ENCODE measurements around the gene ENC1. TPM values are rescaled to one million over a fixed set of nuclear protein-coding genes. Genes with fewer than 3 reads are reported as not detected.
A peak's percentile ranks its signal among the peaks of the same experiment; 100 is the strongest.

ENC1 gene
- total RNA-seq, 4 donors from 2014 or later, result 8.9 to 23.7 (median 13.1) TPM

- Histone ChIP-seq H3K36me3 (no peaks in the 10 kb centered on the region), H3K4me3 (no peak overlapping the region), H3K27me3 (no peaks in the 10 kb centered on the region), H3K27ac (replicated peaks in 1 of 4) (no peak overlapping the region), H3K4me1 (no peaks in the 10 kb centered on the region), H3K9me3 (no peaks in the 10 kb centered on the region)
- TF ChIP-seq CTCF (IDR thresholded peaks at IDR 0.05) (no peak), EP300 (IDR thresholded peaks at IDR 0.05) (no peak), POLR2AphosphoS5 (IDR thresholded peaks at IDR 0.05) (no peak), POLR2A (IDR thresholded peaks at IDR 0.05; ENCODE audit: low read depth) (no peak)
- intact Hi-C loops (cut with DNase I), result no loop called here
- peak; percentile 55 for DNase-seq (ENCODE audit: extremely low spot score)
- 93% methylated on average over 3 of the region's 3 CpGs for WGBS
Observed at GRCh38 chr5:74659172-74659571, 18.6 kb upstream of the ENC1 start.

DNA sequence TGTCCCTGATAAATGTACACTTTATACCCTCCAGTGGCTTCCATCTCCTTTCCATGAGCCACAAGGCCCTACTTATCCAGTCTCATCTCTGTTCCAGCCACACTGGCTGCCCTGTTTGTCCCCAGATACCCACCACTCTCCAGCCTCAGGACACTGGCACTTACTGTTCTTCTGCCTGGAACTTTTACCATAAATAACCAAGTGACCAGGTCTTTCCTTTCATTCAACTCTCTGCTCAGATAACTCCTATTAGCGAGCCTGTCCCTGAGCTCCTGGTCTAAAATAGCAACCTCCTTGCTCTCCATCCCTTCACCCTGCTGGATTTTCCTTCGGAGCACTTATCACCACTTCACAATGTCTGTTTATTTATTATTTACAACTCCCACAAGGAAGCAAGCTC is 16.6 kb upstream of the ENC1 start:
- 78% methylated on average over 2 of the region's 2 CpGs for WGBS
- no peak overlapping the region for H3K4me3 ChIP-seq
- intact Hi-C loops (cut with DNase I), result no loop called here
- no peak overlapping the region for H3K27ac ChIP-seq (replicated peaks in 1 of 4)
- H3K36me3 ChIP-seq, result no peaks in the 10 kb centered on the region
- no peaks in the 10 kb centered on the region for H3K9me3 ChIP-seq
- no peaks in the 10 kb centered on the region for H3K4me1 ChIP-seq
- DNase-seq (ENCODE audit: extremely low spot score), result peak; percentile 81
- TF ChIP-seq POLR2A (IDR thresholded peaks at IDR 0.05; ENCODE audit: low read depth) (no peak), CTCF (IDR thresholded peaks at IDR 0.05) (no peak), EP300 (IDR thresholded peaks at IDR 0.05) (no peak), POLR2AphosphoS5 (IDR thresholded peaks at IDR 0.05) (no peak)
- H3K27me3 ChIP-seq, result no peaks in the 10 kb centered on the region

DNA sequence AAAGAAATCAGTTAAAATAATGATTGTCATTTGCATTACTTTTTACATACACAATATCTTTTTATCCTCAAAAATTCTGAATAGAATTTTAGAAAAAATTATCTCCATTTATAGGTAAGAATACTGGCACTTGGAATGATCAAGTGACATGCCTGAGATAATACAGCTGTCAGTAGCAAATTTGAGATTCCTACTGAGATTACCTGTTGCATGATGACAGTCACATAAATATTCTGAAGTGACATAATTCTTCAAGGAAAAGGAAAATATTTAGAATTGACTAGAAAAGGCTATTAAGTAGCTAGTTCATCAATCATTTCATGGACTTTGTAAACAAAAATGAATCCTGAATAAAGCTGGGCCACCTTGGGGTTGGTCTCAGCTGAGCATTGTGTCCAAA is 15.2 kb upstream of the ENC1 start:
- Histone ChIP-seq H3K27ac (replicated peaks in 1 of 4) (no peak overlapping the region), H3K4me1 (no peaks in the 10 kb centered on the region), H3K27me3 (no peaks in the 10 kb centered on the region), H3K36me3 (no peaks in the 10 kb centered on the region), H3K4me3 (no peak overlapping the region), H3K9me3 (no peaks in the 10 kb centered on the region)
- no peak for DNase-seq (ENCODE audit: extremely low spot score)
- intact Hi-C loops (cut with DNase I), result no loop called here
- TF ChIP-seq CTCF (IDR thresholded peaks at IDR 0.05), result no peak
- no peak for TF ChIP-seq POLR2AphosphoS5 (IDR thresholded peaks at IDR 0.05)
- no peak for TF ChIP-seq EP300 (IDR thresholded peaks at IDR 0.05)
- no peak for TF ChIP-seq POLR2A (IDR thresholded peaks at IDR 0.05; ENCODE audit: low read depth)

DNA sequence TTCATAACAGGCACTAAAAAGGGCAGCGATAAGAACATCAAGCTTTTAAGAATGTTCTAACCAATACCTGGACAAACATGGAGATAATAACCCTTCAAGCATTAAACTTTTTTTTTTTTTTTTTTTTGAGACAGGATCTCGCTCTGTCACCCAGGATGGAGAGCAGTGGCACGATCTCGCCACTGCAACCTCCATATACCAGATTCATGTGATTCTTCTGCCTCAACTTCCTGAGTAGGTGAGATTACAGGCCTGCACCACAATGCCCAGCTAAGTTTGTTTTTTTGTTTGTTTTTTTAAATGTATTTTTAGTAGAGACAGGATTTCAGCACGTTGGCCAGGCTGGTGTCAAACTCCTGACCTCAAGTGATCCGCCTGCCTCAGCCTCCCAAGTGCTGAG is 14.7 kb upstream of the ENC1 start:
- no peaks in the 10 kb centered on the region for H3K27me3 ChIP-seq
- H3K9me3 ChIP-seq, result no peaks in the 10 kb centered on the region
- H3K4me1 ChIP-seq, result no peaks in the 10 kb centered on the region
- WGBS, result 90% methylated on average over 6 of the region's 6 CpGs
- no peak overlapping the region for H3K27ac ChIP-seq (replicated peaks in 1 of 4)
- H3K4me3 ChIP-seq, result no peak overlapping the region
- intact Hi-C loops (cut with DNase I), result no loop called here
- TF ChIP-seq POLR2AphosphoS5 (IDR thresholded peaks at IDR 0.05), result no peak
- no peaks in the 10 kb centered on the region for H3K36me3 ChIP-seq
- peak; percentile 21 for DNase-seq (ENCODE audit: extremely low spot score)

DNA sequence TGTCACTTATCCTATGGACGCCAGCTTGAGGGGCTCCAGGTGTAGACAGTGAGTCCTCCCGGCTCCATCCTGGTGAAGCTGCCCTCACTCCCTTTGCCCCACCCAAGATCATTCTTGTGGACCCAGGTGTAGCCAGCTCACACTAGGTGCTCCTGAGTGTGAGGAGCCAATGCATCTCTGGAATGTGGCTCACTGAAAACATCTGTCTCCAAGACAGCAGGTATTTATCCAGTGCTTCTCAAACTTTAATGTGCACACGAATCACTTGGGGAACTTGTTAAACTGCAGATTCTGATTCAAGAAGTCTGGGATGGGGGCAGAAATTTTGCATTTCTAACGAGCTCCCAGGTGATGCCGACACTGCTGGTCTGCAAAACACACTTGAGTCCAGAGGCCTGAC is 13.5 kb upstream of the ENC1 start:
- DNase-seq (ENCODE audit: extremely low spot score), result peak; percentile 86
- WGBS, result 91% methylated on average over 5 of the region's 5 CpGs
- no peaks in the 10 kb centered on the region for H3K36me3 ChIP-seq
- intact Hi-C loops (cut with DNase I), result no loop called here
- H3K27me3 ChIP-seq, result no peaks in the 10 kb centered on the region
- H3K27ac ChIP-seq (replicated peaks in 1 of 4), result no peak overlapping the region
- H3K4me1 ChIP-seq, result peaks cover 0 to 4% (median 3%) of the 10 kb centered on the region in 4 donors
- no peaks in the 10 kb centered on the region for H3K9me3 ChIP-seq
- TF ChIP-seq POLR2AphosphoS5 (IDR thresholded peaks at IDR 0.05) (no peak), EP300 (IDR thresholded peaks at IDR 0.05) (no peak), POLR2A (IDR thresholded peaks at IDR 0.05; ENCODE audit: low read depth) (no peak), CTCF (IDR thresholded peaks at IDR 0.05) (no peak)
- no peak overlapping the region for H3K4me3 ChIP-seq
